ENCODE results near the gene PHRF1. TPM values are rescaled to one million over a fixed set of nuclear protein-coding genes. Genes with fewer than 3 reads are reported as not detected.
"Not testable (repeated sequence)": the region's sequence is repeated elsewhere in the genome, so short reads cannot be mapped to it uniquely, and the experiment has no call there.

PHRF1 gene
- polyA plus RNA-seq, 1 donor from 2014 or later, result 15.4 TPM

- H3K9me3 Mint-ChIP-seq, result no peaks in the 10 kb centered on the region
Observed at GRCh38 chr11:637593-638521, 61.6 kb downstream of the PHRF1 start.

DNA sequence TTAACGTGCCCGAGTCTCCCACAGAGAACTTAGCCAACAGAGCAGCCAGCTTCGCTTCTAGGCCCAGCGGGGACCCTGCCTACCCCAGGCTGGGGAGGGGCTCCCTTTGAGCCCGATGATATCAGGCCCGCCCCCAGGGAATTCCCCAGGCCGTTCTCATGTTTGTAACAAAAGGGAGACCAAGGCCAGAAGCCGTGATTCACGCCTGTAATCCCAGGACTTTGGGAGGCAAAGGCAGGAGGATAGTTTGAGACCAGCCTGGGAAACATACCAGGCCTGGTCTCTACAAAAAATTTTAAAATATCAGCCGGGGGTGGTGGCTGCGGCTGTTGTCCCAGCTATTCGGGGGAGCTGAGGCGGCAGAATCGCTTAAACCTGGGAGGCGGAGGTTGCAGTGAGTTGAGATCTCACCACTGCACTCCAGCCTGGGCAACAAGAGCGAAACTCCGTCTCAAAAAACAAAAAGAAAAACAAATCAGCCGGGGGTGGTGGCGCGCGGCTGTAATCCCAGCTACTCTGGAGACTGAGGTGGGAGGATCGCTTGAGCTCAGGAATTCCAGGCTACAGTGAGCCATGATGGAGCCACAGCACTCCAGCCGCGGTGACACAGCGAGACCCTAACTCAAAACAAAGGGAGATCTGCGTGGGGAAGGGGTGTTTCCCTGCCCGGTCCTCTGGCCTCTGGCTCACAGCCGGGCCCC is 62.5 kb downstream of the PHRF1 start:
- peak overlapping the region in 2 of 4 donors; percentile 63 to 68 for H3K4me3 Mint-ChIP-seq
- H3K9me3 Mint-ChIP-seq, result no peaks in the 10 kb centered on the region
- H3K27ac Mint-ChIP-seq, result peak overlapping the region in 1 of 3 donors; percentile 25
- peaks cover 0 to 5% (median 4%) of the 10 kb centered on the region in 3 donors for H3K4me1 Mint-ChIP-seq
- H3K36me3 Mint-ChIP-seq, result no peaks in the 10 kb centered on the region
- peaks cover 26% of the 10 kb centered on the region for H3K27me3 Mint-ChIP-seq

More at GRCh38 chr11:637593-638521, 61.6 kb downstream of the PHRF1 start:
- peaks cover 26% of the 10 kb centered on the region for H3K27me3 Mint-ChIP-seq
- H3K36me3 Mint-ChIP-seq, result peaks cover 2% of the 10 kb centered on the region
- H3K4me3 Mint-ChIP-seq, result peak overlapping the region in 2 of 4 donors; percentile 60 to 85
- H3K27ac Mint-ChIP-seq, result no peak overlapping the region
- H3K4me1 Mint-ChIP-seq, result peaks cover 0 to 5% (median 4%) of the 10 kb centered on the region in 3 donors

DNA sequence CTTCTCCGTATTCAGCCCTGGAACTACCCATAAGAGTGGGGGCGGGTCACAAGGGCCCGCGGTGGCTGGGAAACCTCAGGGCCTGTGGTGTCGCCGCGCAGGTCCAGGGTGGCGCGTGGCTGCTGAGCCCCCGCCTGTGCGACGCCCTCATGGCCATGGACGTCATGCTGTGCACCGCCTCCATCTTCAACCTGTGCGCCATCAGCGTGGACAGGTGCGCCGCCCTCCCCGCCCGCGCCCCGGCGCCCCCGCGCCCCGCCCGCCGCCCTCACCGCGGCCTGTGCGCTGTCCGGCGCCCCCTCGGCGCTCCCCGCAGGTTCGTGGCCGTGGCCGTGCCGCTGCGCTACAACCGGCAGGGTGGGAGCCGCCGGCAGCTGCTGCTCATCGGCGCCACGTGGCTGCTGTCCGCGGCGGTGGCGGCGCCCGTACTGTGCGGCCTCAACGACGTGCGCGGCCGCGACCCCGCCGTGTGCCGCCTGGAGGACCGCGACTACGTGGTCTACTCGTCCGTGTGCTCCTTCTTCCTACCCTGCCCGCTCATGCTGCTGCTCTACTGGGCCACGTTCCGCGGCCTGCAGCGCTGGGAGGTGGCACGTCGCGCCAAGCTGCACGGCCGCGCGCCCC is 63.2 kb downstream of the PHRF1 start:
- Mint-ChIP-seq H3K9me3 (no peaks in the 10 kb centered on the region), H3K27ac (no peak overlapping the region), H3K4me3 (no peak overlapping the region), H3K27me3 (peaks cover 26% of the 10 kb centered on the region), H3K4me1 (peaks cover 0 to 5% (median 4%) of the 10 kb centered on the region in 3 donors), H3K36me3 (no peaks in the 10 kb centered on the region)

DNA sequence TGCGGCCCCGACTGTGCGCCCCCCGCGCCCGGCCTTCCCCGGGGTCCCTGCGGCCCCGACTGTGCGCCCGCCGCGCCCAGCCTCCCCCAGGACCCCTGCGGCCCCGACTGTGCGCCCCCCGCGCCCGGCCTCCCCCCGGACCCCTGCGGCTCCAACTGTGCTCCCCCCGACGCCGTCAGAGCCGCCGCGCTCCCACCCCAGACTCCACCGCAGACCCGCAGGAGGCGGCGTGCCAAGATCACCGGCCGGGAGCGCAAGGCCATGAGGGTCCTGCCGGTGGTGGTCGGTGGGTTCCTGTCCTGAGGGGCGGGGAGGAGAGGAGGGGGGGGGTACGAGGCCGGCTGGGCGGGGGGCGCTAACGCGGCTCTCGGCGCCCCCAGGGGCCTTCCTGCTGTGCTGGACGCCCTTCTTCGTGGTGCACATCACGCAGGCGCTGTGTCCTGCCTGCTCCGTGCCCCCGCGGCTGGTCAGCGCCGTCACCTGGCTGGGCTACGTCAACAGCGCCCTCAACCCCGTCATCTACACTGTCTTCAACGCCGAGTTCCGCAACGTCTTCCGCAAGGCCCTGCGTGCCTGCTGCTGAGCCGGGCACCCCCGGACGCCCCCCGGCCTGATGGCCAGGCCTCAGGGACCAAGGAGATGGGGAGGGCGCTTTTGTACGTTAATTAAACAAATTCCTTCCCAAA is 63.9 kb downstream of the PHRF1 start:
- H3K27me3 Mint-ChIP-seq, result peaks cover 26% of the 10 kb centered on the region
- H3K4me1 Mint-ChIP-seq, result peaks cover 0 to 5% (median 4%) of the 10 kb centered on the region in 3 donors
- peak overlapping the region in 1 of 3 donors; percentile 63 for H3K27ac Mint-ChIP-seq
- no peaks in the 10 kb centered on the region for H3K36me3 Mint-ChIP-seq
- peak overlapping the region; percentile 10 to 83 (median 58) for H3K4me3 Mint-ChIP-seq
- H3K9me3 Mint-ChIP-seq, result no peaks in the 10 kb centered on the region

- H3K36me3 Mint-ChIP-seq, result peaks cover 1% of the 10 kb centered on the region
- H3K9me3 Mint-ChIP-seq, result no peaks in the 10 kb centered on the region
- peaks cover 4 to 5% (median 4%) of the 10 kb centered on the region in 3 donors for H3K4me1 Mint-ChIP-seq
- H3K4me3 Mint-ChIP-seq, result peak overlapping the region in 1 of 4 donors; percentile 40
- no peak overlapping the region for H3K27ac Mint-ChIP-seq
- peaks cover 20% of the 10 kb centered on the region for H3K27me3 Mint-ChIP-seq
Observed at GRCh38 chr11:641806-642370, 65.6 kb downstream of the PHRF1 start.

DNA sequence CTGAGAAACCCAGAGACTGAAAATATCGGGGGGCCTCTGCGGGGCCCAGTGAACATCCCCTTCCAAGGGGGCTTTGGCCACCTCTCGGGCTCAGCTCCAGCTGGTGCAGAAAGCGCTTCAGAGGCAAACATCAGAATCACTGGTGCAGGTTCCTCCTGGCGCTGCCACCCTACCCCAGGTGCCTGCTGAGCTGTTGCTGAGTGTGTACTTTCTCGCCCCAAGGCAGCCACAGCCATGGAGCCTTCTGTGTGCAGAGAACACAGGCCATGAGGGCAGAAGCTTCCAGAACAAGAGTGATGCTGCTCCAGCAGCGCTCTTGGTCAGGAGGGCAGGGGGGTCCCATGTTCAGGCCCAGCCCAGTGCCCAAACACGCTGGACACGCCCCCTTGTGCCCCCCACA is 67.1 kb downstream of the PHRF1 start:
- Mint-ChIP-seq H3K27ac (no peak overlapping the region), H3K9me3 (no peaks in the 10 kb centered on the region), H3K4me1 (peaks cover 2 to 5% (median 4%) of the 10 kb centered on the region in 3 donors), H3K27me3 (peaks cover 12% of the 10 kb centered on the region), H3K36me3 (peaks cover 1% of the 10 kb centered on the region), H3K4me3 (no peak overlapping the region)

GRCh38 chr11:643849-644738 is 67.8 kb downstream of the PHRF1 start:
- Mint-ChIP-seq H3K27me3 (peaks cover 5% of the 10 kb centered on the region), H3K4me1 (peaks cover 2 to 5% (median 4%) of the 10 kb centered on the region in 3 donors), H3K4me3 (no peak overlapping the region), H3K36me3 (peaks cover 1% of the 10 kb centered on the region), H3K27ac (no peak overlapping the region), H3K9me3 (no peaks in the 10 kb centered on the region)

DNA sequence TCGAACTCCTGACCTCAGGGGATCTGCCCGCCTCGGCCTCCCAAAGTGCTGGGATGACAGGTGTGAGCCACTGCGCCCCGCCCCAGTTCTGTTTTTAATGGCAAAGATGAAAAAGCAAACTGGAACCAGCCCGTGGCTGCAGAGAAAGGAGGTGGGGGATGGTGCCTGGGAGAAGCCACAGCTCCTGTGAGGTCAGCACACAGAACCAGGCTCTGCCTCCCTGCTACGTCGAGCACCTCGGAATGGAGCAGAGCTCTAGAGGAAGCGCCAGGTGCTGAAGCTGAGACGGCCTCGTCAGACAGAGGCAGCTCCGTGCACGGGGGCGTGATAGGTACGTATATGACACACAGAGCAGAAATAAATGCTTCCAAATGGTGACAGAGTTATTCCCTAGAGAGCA is 69.3 kb downstream of the PHRF1 start:
- Mint-ChIP-seq H3K4me3 (peak overlapping the region in 1 of 4 donors; percentile 25), H3K27ac (peak overlapping the region in 1 of 3 donors; percentile 58), H3K9me3 (no peaks in the 10 kb centered on the region), H3K27me3 (peaks cover 2% of the 10 kb centered on the region), H3K4me1 (peaks cover 0 to 4% (median 3%) of the 10 kb centered on the region in 3 donors), H3K36me3 (peaks cover 1% of the 10 kb centered on the region)

DNA sequence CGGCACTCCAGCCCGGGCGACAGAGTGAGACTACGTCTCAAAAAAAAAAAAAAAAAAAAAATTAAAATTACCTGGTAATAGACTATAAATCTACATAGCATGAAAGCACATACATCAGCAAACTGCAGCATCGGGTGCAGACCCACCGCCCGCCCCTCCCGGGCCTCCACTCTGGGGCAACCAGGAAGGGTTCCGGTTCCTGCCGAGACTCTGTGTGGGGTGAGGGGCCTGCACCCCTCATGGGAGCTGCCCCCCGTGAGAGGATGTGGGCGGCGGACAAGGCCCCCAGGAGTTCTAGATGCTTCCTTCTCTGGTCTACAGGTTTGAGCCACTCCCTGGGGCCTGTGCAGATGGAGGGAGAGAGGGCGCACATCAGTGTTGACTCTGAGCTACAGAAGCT is 69.9 kb downstream of the PHRF1 start:
- H3K27me3 Mint-ChIP-seq, result no peaks in the 10 kb centered on the region
- no peak overlapping the region for H3K4me3 Mint-ChIP-seq
- peaks cover 0 to 4% (median 3%) of the 10 kb centered on the region in 3 donors for H3K4me1 Mint-ChIP-seq
- no peaks in the 10 kb centered on the region for H3K9me3 Mint-ChIP-seq
- peaks cover 1% of the 10 kb centered on the region for H3K36me3 Mint-ChIP-seq
- H3K27ac Mint-ChIP-seq, result no peak overlapping the region

DNA sequence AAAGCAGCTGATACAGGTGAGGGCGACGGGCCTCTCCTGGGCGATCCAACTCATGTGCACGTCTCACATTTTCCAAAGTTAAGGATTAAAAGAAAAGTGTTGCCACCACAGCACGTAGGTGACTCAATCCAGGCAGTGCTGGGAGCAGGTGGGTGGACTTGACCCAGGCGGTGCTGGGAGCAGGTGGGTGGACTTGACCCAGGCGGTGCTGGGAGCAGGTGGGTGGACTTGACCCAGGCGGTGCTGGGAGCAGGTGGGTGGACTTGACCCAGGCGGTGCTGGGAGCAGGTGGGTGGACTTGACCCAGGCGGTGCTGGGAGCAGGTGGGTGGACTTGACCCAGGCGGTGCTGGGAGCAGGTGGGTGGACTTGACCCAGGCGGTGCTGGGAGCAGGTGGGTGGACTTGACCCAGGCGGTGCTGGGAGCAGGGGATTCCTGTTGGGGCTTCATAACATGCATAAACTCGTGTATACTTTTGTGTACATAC is 71.4 kb downstream of the PHRF1 start:
- not testable (repeated sequence) for H3K27me3 Mint-ChIP-seq, H3K27ac Mint-ChIP-seq, H3K4me3 Mint-ChIP-seq, H3K36me3 Mint-ChIP-seq, H3K4me1 Mint-ChIP-seq, H3K9me3 Mint-ChIP-seq

DNA sequence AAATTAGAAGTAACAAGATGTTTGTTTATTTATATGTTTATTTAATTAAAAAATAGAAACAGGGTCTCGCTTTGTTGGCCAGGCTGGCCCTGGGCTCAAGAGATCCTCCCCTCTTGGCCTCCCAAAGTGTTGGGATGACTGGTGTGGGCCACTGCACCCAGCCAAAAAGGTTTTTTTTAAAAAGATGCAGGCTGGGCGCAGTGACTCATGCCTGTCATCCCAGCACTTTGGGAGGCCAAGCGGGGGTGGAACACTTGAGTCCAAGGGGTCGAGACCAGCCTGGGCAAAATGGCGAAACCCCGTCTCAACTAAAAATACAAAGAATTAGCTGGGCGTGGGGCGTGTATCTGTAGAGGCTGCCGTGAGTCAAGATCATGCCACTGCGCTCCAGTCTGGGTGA is 74.2 kb downstream of the PHRF1 start:
- Mint-ChIP-seq H3K27ac (no peak overlapping the region), H3K9me3 (no peaks in the 10 kb centered on the region), H3K4me3 (no peak overlapping the region), H3K27me3 (no peaks in the 10 kb centered on the region), H3K4me1 (peaks cover 0 to 4% (median 2%) of the 10 kb centered on the region in 3 donors), H3K36me3 (peaks cover 5% of the 10 kb centered on the region)

- H3K9me3 Mint-ChIP-seq, H3K36me3 Mint-ChIP-seq, H3K4me3 Mint-ChIP-seq, H3K4me1 Mint-ChIP-seq, H3K27ac Mint-ChIP-seq, H3K27me3 Mint-ChIP-seq: not testable (repeated sequence)
Observed at GRCh38 chr11:653136-653535, 76.9 kb downstream of the PHRF1 start.

DNA sequence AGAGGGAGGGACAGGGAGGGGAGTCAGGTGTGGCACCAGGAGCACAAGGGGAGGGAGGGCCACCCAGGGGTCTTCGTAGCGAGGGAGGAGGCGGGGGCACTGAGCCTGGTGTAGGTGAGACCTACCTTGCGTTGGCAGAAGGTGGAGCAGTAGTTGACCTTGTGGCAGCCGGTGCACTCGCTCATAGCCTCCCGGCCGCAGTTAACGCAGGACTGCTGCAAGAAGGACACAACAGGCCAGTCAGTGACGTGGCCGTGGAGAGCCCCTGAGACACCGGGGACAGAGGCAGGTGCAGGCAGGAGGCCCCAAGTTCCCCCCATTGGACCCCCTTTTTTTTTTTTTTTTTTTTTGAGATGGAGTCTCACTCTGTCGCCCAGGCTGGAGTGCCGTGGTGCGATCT is 77.6 kb downstream of the PHRF1 start:
- H3K27ac Mint-ChIP-seq, result peak overlapping the region in 1 of 3 donors; percentile 47
- peaks cover 4% of the 10 kb centered on the region for H3K36me3 Mint-ChIP-seq
- H3K27me3 Mint-ChIP-seq, result no peaks in the 10 kb centered on the region
- H3K9me3 Mint-ChIP-seq, result no peaks in the 10 kb centered on the region
- no peak overlapping the region for H3K4me3 Mint-ChIP-seq
- peaks cover 0 to 1% (median 0%) of the 10 kb centered on the region in 3 donors for H3K4me1 Mint-ChIP-seq
